Transverse colon (tissue), 4 donors: ENCODE results near the gene FAM241A. TPM values are rescaled to one million over a fixed set of nuclear protein-coding genes. Genes with fewer than 3 reads are reported as not detected.

Experiments used
- DNase-seq: peaks from one replicate; pipeline ENCODE4 v3.0.0-alpha.2; 2019
- H3K27ac ChIP-seq, 4 donors: fragments of 200-600 bp; sonication (generic); 2 replicates each; pipeline ENCODE4 v1.5.1; 2016 to 2018; ENCODE audit warnings: inconsistent platforms in 4 of 4
- H3K27me3 ChIP-seq: fragments of 200-600 bp; sonication (generic); 2 replicates; pipeline ENCODE4 v1.5.1; 2017; ENCODE audit warnings: inconsistent platforms
- H3K36me3 ChIP-seq, 4 donors: fragments of 200-600 bp; sonication (generic); 2 replicates each; pipeline ENCODE4 v1.5.1; 2017 to 2019; ENCODE audit warnings: inconsistent platforms in 4 of 4
- H3K4me1 ChIP-seq, 4 donors: fragments of 200-600 bp; sonication (generic); 2 replicates each; pipeline ENCODE4 v1.5.1; 2017 to 2020; ENCODE audit warnings: inconsistent platforms in 4 of 4
- H3K4me3 ChIP-seq, 4 donors: fragments of 200-600 bp; sonication (generic); 1 replicate in 1 of 4; 2 replicates in 3 of 4; pipeline versions ENCODE4 v1.5.1 to v1.6.1; 2017 to 2019; ENCODE audit warnings: inconsistent platforms in 4 of 4
- H3K9me3 ChIP-seq, 2 donors: fragments of 200-600 bp; sonication (generic); 2 replicates each; pipeline ENCODE4 v1.5.1; 2017 to 2019; ENCODE audit warnings: inconsistent platforms in 2 of 2
- EP300 ChIP-seq: sonication (generic); formaldehyde crosslinking; IDR thresholded peaks from one replicate; pipeline ENCODE4 v1.6.1; 2017; ENCODE audit warnings: antibody characterized with exemption, low read depth
- POLR2A ChIP-seq: fragments of 450-650 bp; IDR thresholded peaks from one replicate; pipeline ENCODE4 v1.6.1; 2016; ENCODE audit warnings: antibody characterized with exemption, mild to moderate bottlenecking, moderate library complexity
- POLR2AphosphoS5 ChIP-seq, 3 donors: sonication (generic); formaldehyde crosslinking; IDR thresholded peaks; one replicate each; pipeline ENCODE4 v1.6.1; 2016; ENCODE audit warnings: antibody characterized with exemption in 3 of 3
- WGBS, 2 donors: methylation state at CpG; one replicate each; pipeline ENCODE4 v1.1.5; 2018; ENCODE audit warnings: low coverage in 1 of 2; 5-methylcytosine and 5-hydroxymethylcytosine counted together
- in situ Hi-C, 4 donors: fragments of 200-750 bp; cut with MboI; loops; one replicate each; pipeline versions ENCODE4 v1.15.0 to v1.15.1; 2017; ENCODE audit warnings: low sequenced_read_pairs in 3 of 4, low pct_ligation_motif_present in 1 of 4, low pct_unique_long_range_greater_than_20kb in 1 of 4
- intact Hi-C: fragments of 100-400 bp; cut with DNase I; formaldehyde crosslinking; loops from one replicate; pipeline ENCODE4 v1.15.1; 2023; ENCODE audit warnings: low total_unique reads
- total RNA-seq, 4 donors: library from RNA; depleted of rRNA; stranded (reverse); fragments of >200 nt; gene quantifications; one replicate each; pipeline ENCODE4 v1.1.0, GENCODE V29; 2016
- TF ChIP-seq, protein P1 (sequence below), 5 experiments: fragments of 200-600 bp in 3 of 5; fragments of 450-650 bp in 2 of 5; sonication (generic) in 3 of 5; IDR thresholded peaks; 1 replicate in 2 of 5; 2 replicates in 3 of 5; pipeline ENCODE4 v1.5.1; 2016 to 2017; ENCODE audit warnings: antibody characterized with exemption in 5 of 5, inconsistent platforms in 3 of 5, mild to moderate bottlenecking in 2 of 5, moderate library complexity in 1 of 5

FAM241A gene
- total RNA-seq, 4 donors from 2014 or later = 0.37 to 4.4 (median 1.7) TPM

- in situ Hi-C loops = loop anchor here in 1 of 4 donors (25.0 kb wide), 1 partner anchor 98 kb away; no protein-coding TSS in a partner anchor
- intact Hi-C loops = no loop called here
- DNase-seq = no peak
- Histone ChIP-seq H3K36me3 (no peaks in the 10 kb centered on the region), H3K4me3 (no peak overlapping the region), H3K27ac (no peak overlapping the region), H3K4me1 (no peaks in the 10 kb centered on the region), H3K27me3 (no peaks in the 10 kb centered on the region), H3K9me3 (no peaks in the 10 kb centered on the region)
- TF ChIP-seq EP300 (no peak), POLR2A (no peak), POLR2AphosphoS5 (IDR thresholded peaks at IDR 0.05) (no peak)
- TF ChIP-seq, protein P1, sequence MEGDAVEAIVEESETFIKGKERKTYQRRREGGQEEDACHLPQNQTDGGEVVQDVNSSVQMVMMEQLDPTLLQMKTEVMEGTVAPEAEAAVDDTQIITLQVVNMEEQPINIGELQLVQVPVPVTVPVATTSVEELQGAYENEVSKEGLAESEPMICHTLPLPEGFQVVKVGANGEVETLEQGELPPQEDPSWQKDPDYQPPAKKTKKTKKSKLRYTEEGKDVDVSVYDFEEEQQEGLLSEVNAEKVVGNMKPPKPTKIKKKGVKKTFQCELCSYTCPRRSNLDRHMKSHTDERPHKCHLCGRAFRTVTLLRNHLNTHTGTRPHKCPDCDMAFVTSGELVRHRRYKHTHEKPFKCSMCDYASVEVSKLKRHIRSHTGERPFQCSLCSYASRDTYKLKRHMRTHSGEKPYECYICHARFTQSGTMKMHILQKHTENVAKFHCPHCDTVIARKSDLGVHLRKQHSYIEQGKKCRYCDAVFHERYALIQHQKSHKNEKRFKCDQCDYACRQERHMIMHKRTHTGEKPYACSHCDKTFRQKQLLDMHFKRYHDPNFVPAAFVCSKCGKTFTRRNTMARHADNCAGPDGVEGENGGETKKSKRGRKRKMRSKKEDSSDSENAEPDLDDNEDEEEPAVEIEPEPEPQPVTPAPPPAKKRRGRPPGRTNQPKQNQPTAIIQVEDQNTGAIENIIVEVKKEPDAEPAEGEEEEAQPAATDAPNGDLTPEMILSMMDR (IDR thresholded peaks at IDR 0.05) = no peak
- WGBS, 2 donors = 62 to 86% methylated on average over 1 of the region's 1 CpG
Observed at GRCh38 chr4:112210777-112211176, 65.5 kb downstream of the FAM241A start.

GRCh38 chr4:112213091-112213490, 67.8 kb downstream of the FAM241A start:
- H3K4me1 ChIP-seq = no peaks in the 10 kb centered on the region
- no peaks in the 10 kb centered on the region for H3K27me3 ChIP-seq
- 33 to 49% methylated on average over 1 to 2 of the region's 2 CpGs for WGBS, 2 donors
- H3K36me3 ChIP-seq = no peaks in the 10 kb centered on the region
- no peaks in the 10 kb centered on the region for H3K9me3 ChIP-seq
- intact Hi-C loops (no loop called here), in situ Hi-C loops (loop anchor here in 1 of 4 donors (25.0 kb wide), 1 partner anchor 101 kb away; no protein-coding TSS in a partner anchor)
- DNase-seq = peak; percentile 54
- no peak overlapping the region for H3K27ac ChIP-seq
- no peak overlapping the region for H3K4me3 ChIP-seq
- TF ChIP-seq EP300 = no peak
- TF ChIP-seq POLR2A = no peak
- TF ChIP-seq, protein P1 (IDR thresholded peaks at IDR 0.05) = no peak
- TF ChIP-seq POLR2AphosphoS5 (IDR thresholded peaks at IDR 0.05) = no peak

DNA sequence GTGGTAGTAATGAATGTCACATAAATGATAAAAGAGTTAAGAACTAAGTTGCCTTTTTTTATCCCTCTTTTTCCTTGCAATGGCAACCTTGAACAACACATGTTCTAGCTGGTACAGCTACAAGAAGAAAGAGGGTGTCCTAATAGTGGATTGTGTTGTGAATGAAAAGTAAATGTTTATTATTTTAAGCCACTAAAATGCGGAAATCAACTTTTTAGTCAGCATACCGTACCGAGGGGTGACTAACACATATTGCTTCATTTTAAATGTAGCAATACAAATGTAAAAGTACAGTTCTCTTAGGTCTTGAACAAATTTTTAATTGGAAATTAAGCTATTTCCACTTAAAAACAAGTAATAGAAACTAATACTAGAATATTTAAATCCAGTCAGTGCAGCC, 68.6 kb downstream of the FAM241A start:
- DNase-seq = no peak
- no peak overlapping the region for H3K4me3 ChIP-seq
- 72 to 73% methylated on average over 3 of the region's 3 CpGs for WGBS, 2 donors
- H3K9me3 ChIP-seq = no peaks in the 10 kb centered on the region
- TF ChIP-seq POLR2AphosphoS5 (IDR thresholded peaks at IDR 0.05) (no peak), POLR2A (no peak), EP300 (no peak)
- TF ChIP-seq, protein P1 (IDR thresholded peaks at IDR 0.05) = no peak
- no peak overlapping the region for H3K27ac ChIP-seq
- H3K36me3 ChIP-seq = no peaks in the 10 kb centered on the region
- in situ Hi-C loops (loop anchor here in 1 of 4 donors (25.0 kb wide), 1 partner anchor 102 kb away; no protein-coding TSS in a partner anchor), intact Hi-C loops (no loop called here)
- no peaks in the 10 kb centered on the region for H3K27me3 ChIP-seq
- no peaks in the 10 kb centered on the region for H3K4me1 ChIP-seq

DNA sequence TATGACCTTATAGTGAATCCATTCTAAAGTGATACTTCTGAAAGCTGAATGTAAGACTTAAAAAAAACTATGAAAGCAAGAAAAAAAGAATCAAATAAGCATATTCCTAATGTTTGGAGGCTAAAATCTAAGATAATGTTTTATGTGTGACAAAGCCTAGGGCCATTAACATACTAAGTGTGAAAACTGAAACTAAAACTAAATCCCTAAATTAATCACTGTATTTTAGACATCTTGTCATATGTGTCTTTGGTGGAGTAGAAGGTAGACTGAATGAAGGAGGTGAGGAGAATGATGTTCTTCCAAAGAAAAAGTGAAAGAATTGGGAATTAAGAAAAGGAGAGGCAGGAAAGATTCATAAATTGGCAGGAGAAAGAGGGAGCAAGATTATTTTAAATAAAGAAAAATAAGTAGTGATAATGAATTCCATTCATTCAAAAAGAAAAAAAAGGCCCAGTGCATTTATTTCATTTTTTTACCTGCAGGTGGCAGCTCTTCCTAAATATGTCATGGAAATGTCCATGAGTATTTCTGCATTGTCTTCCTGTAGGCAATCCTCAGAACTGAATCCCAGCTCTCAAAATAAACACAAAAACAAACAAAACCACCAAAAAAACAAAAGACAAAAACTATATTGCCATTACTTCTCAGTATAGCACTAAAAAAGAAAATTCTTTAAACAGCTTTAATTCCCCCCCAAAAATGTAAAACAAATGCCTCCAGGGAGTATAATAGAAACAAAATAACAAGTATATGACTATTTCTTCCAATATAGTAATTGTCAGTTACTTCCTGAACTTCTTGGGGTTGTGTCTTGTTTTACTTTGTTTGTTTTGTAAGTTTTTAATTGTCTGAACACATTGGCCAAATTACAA, 69.4 kb downstream of the FAM241A start:
- intact Hi-C loops = no loop called here
- H3K4me1 ChIP-seq = no peaks in the 10 kb centered on the region
- no peaks in the 10 kb centered on the region for H3K36me3 ChIP-seq
- no peak overlapping the region for H3K27ac ChIP-seq
- DNase-seq = no peak
- TF ChIP-seq EP300 = no peak
- TF ChIP-seq POLR2A = no peak
- TF ChIP-seq, protein P1 (IDR thresholded peaks at IDR 0.05) = peak; percentile 50 to 84 (median 54)
- TF ChIP-seq POLR2AphosphoS5 (IDR thresholded peaks at IDR 0.05) = no peak
- H3K27me3 ChIP-seq = no peaks in the 10 kb centered on the region
- in situ Hi-C loops = loop anchor here in 1 of 4 donors (25.0 kb wide), 1 partner anchor 102 kb away; no protein-coding TSS in a partner anchor
- no peak overlapping the region for H3K4me3 ChIP-seq
- H3K9me3 ChIP-seq = no peaks in the 10 kb centered on the region
